CD1c-positive myeloid dendritic cell (primary cell): ENCODE data around the gene ZNF827.
A peak's percentile ranks its signal among the peaks of the same experiment; 100 is the strongest.

Experiments used
- DNase-seq: peaks from one replicate; pipeline ENCODE4 v3.0.0-alpha.2; 2016; ENCODE audit errors: extremely low spot score

The ZNF827 gene

DNA sequence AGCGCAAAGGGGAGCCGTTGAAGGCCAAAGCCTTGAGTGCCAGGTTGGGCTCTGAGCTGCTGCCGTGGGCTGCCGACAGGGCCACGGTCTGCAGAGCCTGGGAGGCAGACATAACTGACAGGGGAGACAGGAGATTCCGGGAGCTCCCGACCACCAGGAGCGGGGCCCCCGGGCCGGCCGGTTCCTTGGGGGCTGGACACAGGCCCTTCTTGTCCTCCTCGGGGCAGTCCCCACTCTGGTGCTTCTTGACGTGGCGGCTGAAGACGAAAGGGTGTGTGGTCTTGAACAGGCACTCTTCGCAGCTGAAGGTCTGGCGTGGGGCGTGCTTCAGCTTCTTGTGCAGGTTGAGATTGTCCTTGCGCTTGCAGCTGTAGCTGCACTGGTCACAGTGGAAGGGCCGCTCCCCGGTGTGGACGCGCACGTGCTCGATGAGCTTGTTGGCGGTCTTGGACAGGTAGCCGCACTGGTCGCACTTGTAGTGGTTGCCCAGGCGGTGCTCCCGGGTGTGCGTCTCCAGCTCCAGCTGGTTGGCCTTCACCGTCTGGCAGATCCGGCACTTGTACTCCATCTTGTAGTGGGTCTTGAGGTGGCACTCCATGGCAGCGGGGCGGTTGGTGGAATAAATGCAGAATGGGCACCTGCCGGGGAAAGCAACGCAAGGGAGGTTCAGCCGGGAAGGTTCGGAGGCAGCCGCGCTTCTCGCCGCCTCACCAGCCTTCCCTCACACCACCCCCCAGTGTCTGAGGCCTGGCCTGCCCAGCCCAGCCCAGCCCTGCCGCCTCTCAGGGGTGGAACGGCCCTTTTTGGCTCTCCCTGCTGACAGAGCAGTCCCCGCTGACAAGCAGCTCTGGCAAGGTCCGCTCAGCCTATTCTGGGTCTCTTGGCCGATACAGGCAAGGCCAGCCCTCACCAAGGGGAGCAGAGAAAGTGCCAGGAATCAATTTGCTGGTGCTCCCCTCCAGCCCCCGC, 177.4 kb downstream of the ZNF827 start:
- no peak for DNase-seq

GRCh38 chr4:145760176-145760575, 178.4 kb downstream of the ZNF827 start:
- DNase-seq, result no peak

DNA sequence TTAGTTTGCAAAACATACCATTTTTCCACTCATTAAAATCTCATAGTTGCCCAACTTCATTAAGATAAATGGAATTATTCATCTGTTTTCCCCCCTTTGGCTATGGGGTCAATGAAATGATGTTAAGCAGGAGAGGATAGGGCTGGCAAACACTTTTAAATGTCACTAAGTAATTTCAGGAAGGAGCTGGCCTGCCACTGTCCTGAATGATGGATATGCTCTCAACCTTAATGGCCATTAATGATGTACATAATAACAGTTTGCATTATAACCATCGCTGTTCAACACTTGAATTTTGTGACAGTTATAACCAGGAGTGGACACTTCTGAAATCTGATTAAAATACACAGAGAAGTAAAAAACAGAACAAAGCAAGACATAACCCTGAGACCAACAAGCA, 181.4 kb downstream of the ZNF827 start:
- no peak for DNase-seq

GRCh38 chr4:145756244-145756643, 182.4 kb downstream of the ZNF827 start:
- DNase-seq, result no peak

GRCh38 chr4:145755802-145756201, 182.8 kb downstream of the ZNF827 start:
- DNase-seq, result no peak

GRCh38 chr4:145743641-145744040, 195.0 kb downstream of the ZNF827 start:
- DNase-seq, result no peak

GRCh38 chr4:145740806-145741205, 197.8 kb downstream of the ZNF827 start:
- DNase-seq, result no peak

DNA sequence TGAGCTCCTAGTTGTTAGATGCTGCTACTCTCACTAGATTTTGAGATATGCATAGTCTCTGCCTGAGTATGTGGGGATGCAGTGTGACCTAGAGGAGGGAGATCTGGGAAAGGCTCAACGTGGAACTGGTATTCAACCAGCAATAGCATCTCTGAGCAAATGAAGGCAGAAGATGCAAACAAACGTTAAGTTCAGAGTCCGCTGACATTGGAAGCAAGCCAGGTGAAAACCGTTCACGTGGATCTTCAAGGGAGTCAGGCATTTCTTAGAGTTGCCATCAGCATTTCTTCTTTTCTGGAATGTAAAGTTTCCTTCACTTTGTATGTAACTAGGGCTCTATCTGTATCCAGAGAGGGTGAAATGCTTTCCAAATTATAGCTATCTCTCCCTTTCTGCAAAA, 198.8 kb downstream of the ZNF827 start:
- DNase-seq, result no peak

DNA sequence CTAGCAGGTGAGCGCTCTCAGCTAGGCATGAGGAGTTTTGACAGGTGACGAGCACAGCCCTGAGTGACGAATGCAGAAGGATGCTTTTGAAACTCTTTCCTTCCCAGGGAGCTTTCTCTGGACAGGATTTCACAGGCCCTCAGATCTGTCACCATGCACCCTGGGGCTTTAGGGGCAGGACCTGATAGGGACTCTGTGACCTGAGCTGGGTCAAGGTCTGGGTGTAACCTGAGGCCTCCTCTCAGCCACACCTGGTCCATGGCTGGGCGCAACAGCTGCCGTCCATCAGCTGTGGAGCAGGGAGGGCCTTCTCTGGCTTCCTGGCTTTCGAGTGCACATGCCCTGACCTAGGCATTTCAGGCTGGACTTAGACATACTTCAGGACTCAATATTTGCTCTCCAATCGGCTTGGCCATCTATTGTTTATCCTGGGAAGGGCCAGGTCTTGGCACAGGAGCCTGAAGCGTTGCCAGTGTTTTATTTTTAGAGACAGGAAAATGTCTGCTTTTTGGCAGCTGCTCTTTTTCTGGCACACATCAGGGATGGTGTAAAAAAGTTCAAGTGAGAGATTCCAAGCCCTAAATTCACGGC, 202.3 kb downstream of the ZNF827 start:
- DNase-seq, result no peak

- no peak for DNase-seq
Measured at GRCh38 chr4:145735827-145736226, 202.8 kb downstream of the ZNF827 start.

GRCh38 chr4:145735347-145735675, 203.3 kb downstream of the ZNF827 start:
- DNase-seq, result no peak

DNA sequence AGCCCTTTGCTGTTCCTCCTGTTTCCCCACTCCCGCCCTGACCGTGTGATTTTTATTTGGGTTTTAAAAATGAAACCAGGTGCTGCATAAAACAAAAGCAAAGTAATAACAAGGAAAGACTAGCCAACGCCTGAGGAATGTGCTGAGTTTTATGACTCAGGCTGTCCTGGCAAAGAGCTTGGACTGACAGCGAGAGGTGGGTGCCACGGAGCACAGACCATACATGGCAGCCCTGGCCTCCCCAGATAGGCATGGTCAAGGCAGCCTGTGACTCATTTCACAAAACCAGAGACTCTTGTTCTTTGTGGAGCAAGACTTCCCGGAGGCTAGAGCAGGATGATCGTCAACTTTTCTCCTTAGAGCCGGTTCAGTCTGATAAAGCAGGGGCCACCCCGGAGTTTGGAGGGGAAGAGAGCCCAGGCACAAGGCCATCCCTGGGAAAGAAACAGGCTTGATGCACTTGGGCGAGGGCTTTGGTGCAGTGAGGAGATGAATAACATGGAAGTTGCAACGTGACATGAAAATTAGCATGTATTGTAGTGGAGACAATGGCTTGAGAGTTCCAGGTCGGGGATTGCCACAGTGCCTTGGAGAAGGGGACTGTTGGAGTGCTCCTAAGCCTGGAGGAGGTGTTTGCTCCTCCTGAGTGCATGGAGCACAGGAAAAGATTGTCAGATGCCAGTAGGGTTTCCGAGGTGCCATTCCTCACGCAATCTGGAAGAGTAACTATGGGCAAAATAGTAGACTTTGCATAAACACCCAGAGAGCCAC, 203.9 kb downstream of the ZNF827 start:
- DNase-seq, result no peak

- DNase-seq, result no peak
Measured at GRCh38 chr4:145734031-145734430, 204.6 kb downstream of the ZNF827 start.

GRCh38 chr4:145732895-145733880, 205.4 kb downstream of the ZNF827 start:
- DNase-seq, result peak; percentile 79

DNA sequence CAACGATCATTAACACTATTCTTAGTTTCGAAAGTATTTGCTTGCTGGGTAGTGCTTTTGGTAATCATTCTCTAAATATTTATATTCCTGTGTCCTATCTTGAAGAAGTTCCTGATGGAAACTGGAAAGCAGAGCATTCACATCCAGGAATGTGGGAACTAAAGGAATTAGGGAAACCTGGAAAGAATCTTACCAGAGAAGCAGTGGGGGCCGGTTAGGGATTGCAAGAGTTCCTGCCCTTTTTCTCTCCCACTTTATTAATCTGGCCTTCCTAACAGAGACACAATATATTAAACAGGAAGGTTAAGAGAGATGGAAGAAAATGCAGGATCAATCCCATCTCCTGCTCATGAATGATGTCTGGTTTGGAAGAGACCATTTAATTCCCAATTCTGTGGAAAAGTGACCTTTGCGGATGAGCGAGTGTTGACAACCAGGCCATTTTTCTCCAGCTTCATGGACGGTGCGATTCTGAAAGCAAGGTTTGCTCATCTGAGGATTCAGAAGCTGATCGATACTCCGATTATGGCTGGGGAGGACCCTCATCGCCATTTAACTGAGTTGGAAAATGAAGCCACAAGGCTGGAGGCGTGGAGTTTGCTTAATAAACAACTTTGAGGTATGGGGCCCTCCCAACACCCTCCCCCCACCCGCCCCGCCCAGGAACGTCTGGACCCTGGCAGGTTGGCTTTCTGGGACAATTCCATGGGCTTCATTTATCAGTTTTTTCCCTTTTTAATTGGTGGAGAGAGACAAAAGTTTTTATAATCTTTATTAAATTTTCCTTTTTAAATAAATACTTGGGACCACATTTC, 206.4 kb downstream of the ZNF827 start:
- DNase-seq, result no peak

GRCh38 chr4:145731028-145731427, 207.6 kb downstream of the ZNF827 start:
- DNase-seq, result no peak

DNA sequence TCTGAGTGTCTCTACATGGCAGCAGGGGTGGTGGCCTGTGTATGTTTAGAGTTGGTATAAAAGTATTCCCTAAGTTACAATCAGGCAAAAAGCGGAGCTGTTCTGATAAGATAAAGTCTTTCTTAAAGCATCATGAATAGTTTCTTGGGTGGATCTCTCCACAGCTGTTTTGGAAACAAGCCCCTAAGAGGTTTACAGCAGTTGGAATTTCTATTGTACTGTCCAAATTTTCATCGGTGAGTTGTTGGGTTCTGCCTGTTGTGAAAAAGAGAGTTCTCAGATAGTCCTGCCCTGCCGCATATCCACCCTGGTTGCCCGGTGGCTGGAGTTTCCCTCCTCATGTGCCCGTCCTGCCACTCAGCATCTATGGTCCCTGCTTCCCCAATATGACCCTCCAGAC, 208.6 kb downstream of the ZNF827 start:
- DNase-seq, result no peak

GRCh38 chr4:145723336-145723735, 215.3 kb downstream of the ZNF827 start:
- DNase-seq, result no peak

GRCh38 chr4:145722561-145722960, 216.1 kb downstream of the ZNF827 start:
- DNase-seq, result no peak

DNA sequence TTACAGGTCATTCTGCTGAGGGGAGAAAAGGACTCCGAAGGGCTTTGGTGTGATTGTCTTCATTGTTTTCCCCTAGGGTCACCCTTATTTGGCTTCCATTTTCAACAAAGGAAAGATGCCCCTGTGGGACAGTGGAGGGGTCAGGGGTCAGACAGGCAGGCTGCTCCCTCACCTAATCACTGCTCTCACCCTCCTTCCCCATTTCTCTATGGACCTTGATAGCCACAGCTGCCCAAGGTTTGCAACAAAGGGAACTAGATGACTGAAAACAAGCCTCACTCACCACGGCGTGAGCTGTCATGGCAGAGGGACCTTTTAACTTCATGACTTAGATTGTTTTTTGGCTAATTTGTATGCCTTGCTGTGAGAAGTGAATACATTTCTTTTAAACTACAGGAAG, 218.0 kb downstream of the ZNF827 start:
- peak; percentile 5 for DNase-seq
